EH (cell line): Measurements from ENCODE around the gene PROS1.
"Not testable (repeated sequence)": the region's sequence is repeated elsewhere in the genome, so short reads cannot be mapped to it uniquely, and the experiment has no call there.

Experiments used
- DNase-seq: peaks from one replicate; pipeline ENCODE4 v3.0.0-alpha.2; 2015; ENCODE audit warnings: low read depth

The PROS1 gene

GRCh38 chr3:93969443-93969842 lies 4.3 kb downstream of the PROS1 start:
- peak; percentile 63 for DNase-seq

- not testable (repeated sequence) for DNase-seq
Observed at GRCh38 chr3:93965106-93965505, 8.6 kb downstream of the PROS1 start.

GRCh38 chr3:93962798-93963197 lies 10.9 kb downstream of the PROS1 start:
- no peak for DNase-seq

- no peak for DNase-seq
Observed at GRCh38 chr3:93961489-93961888, 12.2 kb downstream of the PROS1 start.

- no peak for DNase-seq
Observed at GRCh38 chr3:93961026-93961425, 12.7 kb downstream of the PROS1 start.

- DNase-seq: not testable (repeated sequence)
Observed at GRCh38 chr3:93949958-93950357, 23.7 kb downstream of the PROS1 start.

- not testable (repeated sequence) for DNase-seq
Observed at GRCh38 chr3:93937485-93937884, 36.2 kb downstream of the PROS1 start.

GRCh38 chr3:93936549-93936948 lies 37.1 kb downstream of the PROS1 start:
- DNase-seq: no peak

GRCh38 chr3:93934366-93935046 lies 39.2 kb downstream of the PROS1 start:
- DNase-seq: no peak

- no peak for DNase-seq
Observed at GRCh38 chr3:93931597-93932229, 42.0 kb downstream of the PROS1 start.

- no peak for DNase-seq
Observed at GRCh38 chr3:93930041-93930440, 43.7 kb downstream of the PROS1 start.

GRCh38 chr3:93926789-93927188 lies 46.9 kb downstream of the PROS1 start:
- DNase-seq: no peak

GRCh38 chr3:93924491-93924890 lies 49.2 kb downstream of the PROS1 start:
- no peak for DNase-seq

- no peak for DNase-seq
Observed at GRCh38 chr3:93923006-93923405, 50.7 kb downstream of the PROS1 start.

- DNase-seq: not testable (repeated sequence)
Observed at GRCh38 chr3:93917546-93918029, 56.1 kb downstream of the PROS1 start.

- DNase-seq: not testable (repeated sequence)
Observed at GRCh38 chr3:93913623-93914022, 60.1 kb downstream of the PROS1 start.

GRCh38 chr3:93911206-93911605 lies 62.5 kb downstream of the PROS1 start:
- DNase-seq: no peak

- DNase-seq: no peak
Observed at GRCh38 chr3:93910097-93910496, 63.6 kb downstream of the PROS1 start.

GRCh38 chr3:93907132-93907531 lies 66.6 kb downstream of the PROS1 start:
- no peak for DNase-seq

- no peak for DNase-seq
Observed at GRCh38 chr3:93906245-93906644, 67.5 kb downstream of the PROS1 start.

- no peak for DNase-seq
Observed at GRCh38 chr3:93904568-93904967, 69.1 kb downstream of the PROS1 start.

- DNase-seq: peak; percentile 4
Observed at GRCh38 chr3:93878250-93879017, 95.3 kb downstream of the PROS1 start.

GRCh38 chr3:93877427-93877826 lies 96.3 kb downstream of the PROS1 start:
- DNase-seq: not testable (repeated sequence)
